OCI-LY1 (cell line): ENCODE results near the gene FGGY.

Source experiments
- H2AFZ ChIP-seq: fragments of 200-600 bp; sonication (generic), shearing (Covaris generic); 2 replicates; pipeline ENCODE4 v1.6.0; 2014; ENCODE audit warnings: antibody characterized with exemption, mild to moderate bottlenecking, low read length
- H3F3A ChIP-seq: fragments of 200-600 bp; sonication (generic), shearing (Covaris generic); 2 replicates; pipeline ENCODE4 v1.6.0; 2014; ENCODE audit warnings: mild to moderate bottlenecking, antibody characterized with exemption, low read length, moderate library complexity; ENCODE audit not compliant: insufficient read depth
- H3K27ac ChIP-seq: fragments of 200-600 bp; sonication (generic); 2 replicates; pipeline ENCODE4 v1.5.1; 2014; ENCODE audit warnings: low read length, mixed run types, mild to moderate bottlenecking, low read depth; ENCODE audit not compliant: poor library complexity, severe bottlenecking
- H3K27me3 ChIP-seq: fragments of 200-600 bp; sonication (generic); 2 replicates; pipeline ENCODE4 v1.6.0; 2014; ENCODE audit warnings: antibody characterized with exemption, mild to moderate bottlenecking, low read length, moderate library complexity; ENCODE audit not compliant: insufficient read depth
- H3K36me3 ChIP-seq: fragments of 200-600 bp; sonication (generic); 2 replicates; pipeline ENCODE4 v1.6.1; 2014; ENCODE audit warnings: mild to moderate bottlenecking, antibody characterized with exemption, low read length, moderate library complexity, mixed read lengths; ENCODE audit not compliant: insufficient read depth
- H3K4me1 ChIP-seq: fragments of 200-600 bp; sonication (generic); 2 replicates; pipeline ENCODE4 v1.5.1; 2014; ENCODE audit warnings: mild to moderate bottlenecking, low read length, moderate library complexity; ENCODE audit not compliant: insufficient read depth, severe bottlenecking
- H3K4me2 ChIP-seq: fragments of 200-600 bp; sonication (generic), shearing (Covaris generic); 2 replicates; pipeline ENCODE4 v1.6.1; 2014; ENCODE audit warnings: low read length
- H3K4me3 ChIP-seq: fragments of 200-600 bp; sonication (generic); 2 replicates; pipeline ENCODE4 v1.5.1; 2014; ENCODE audit warnings: low read length, low read depth, mild to moderate bottlenecking, mixed read lengths; ENCODE audit not compliant: poor library complexity, severe bottlenecking
- H3K79me2 ChIP-seq: fragments of 200-600 bp; shearing (Covaris generic); 2 replicates; pipeline ENCODE4 v1.6.1; 2016; ENCODE audit warnings: mixed run types, low read length, mixed read lengths; ENCODE audit not compliant: insufficient read depth
- H3K9ac ChIP-seq: fragments of 200-600 bp; sonication (generic), shearing (Covaris generic); 2 replicates; pipeline ENCODE4 v1.6.1; 2014; ENCODE audit warnings: mild to moderate bottlenecking, low read length, mixed read lengths
- H3K9me2 ChIP-seq: fragments of 200-600 bp; sonication (generic), shearing (Covaris generic); 2 replicates; pipeline ENCODE4 v1.6.1; 2014; ENCODE audit warnings: low read depth, mild to moderate bottlenecking, low read length, mixed read lengths
- H3K9me3 ChIP-seq: fragments of 200-600 bp; shearing (Covaris generic); 2 replicates; pipeline ENCODE4 v1.6.1; 2014; ENCODE audit warnings: low read length, mixed read lengths
- H4K20me1 ChIP-seq: fragments of 200-600 bp; sonication (generic), shearing (Covaris generic); 2 replicates; pipeline ENCODE4 v1.6.0; 2016; ENCODE audit warnings: mild to moderate bottlenecking, low read length; ENCODE audit not compliant: insufficient read depth
- EZH2 ChIP-seq: fragments of 200-600 bp; sonication (generic), shearing (Covaris generic); IDR thresholded peaks from 2 replicates; pipeline ENCODE4 v1.8.0; 2017; ENCODE audit warnings: borderline replicate concordance, mixed run types, mild to moderate bottlenecking, antibody characterized with exemption, low read length, moderate library complexity, mixed read lengths
- TF ChIP-seq, protein P1 (sequence below): fragments of 200-600 bp; sonication (generic), shearing (Covaris generic); IDR thresholded peaks from 2 replicates; pipeline ENCODE4 v1.5.1; 2017; ENCODE audit warnings: mild to moderate bottlenecking, antibody characterized with exemption, low read length, moderate library complexity, mixed read lengths

The FGGY gene

DNA sequence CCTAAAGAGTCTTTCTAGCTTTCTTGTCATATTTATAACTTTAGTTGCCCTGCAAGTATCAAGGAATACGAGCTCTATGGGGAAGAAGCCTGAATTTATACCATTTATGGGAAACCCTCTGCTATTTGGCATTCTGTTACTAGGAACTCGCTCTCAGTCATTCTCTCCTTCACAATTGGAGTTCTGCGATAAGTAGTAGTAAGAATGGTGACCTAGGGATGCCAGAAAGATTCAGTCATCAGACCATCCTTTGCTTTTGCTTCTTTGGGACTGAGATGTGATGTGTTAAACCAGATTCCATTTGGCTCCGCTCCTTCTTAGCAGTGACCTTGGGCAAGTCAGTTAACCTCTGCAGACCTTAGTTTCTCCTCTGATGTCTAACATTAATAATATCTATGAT is 256.5 kb downstream of the FGGY start:
- Histone ChIP-seq H2AFZ (no peak overlapping the region), H3K4me3 (no peak overlapping the region), H3K4me1 (no peaks in the 10 kb centered on the region), H3K9ac (no peak overlapping the region), H3K9me3 (no peaks in the 10 kb centered on the region), H3K36me3 (no peaks in the 10 kb centered on the region), H3K9me2 (no peaks in the 10 kb centered on the region), H4K20me1 (no peaks in the 10 kb centered on the region), H3F3A (no peaks in the 10 kb centered on the region), H3K27me3 (no peaks in the 10 kb centered on the region), H3K79me2 (no peaks in the 10 kb centered on the region), H3K4me2 (no peak overlapping the region), H3K27ac (no peak overlapping the region)
- no peak for TF ChIP-seq EZH2
- TF ChIP-seq, protein P1, sequence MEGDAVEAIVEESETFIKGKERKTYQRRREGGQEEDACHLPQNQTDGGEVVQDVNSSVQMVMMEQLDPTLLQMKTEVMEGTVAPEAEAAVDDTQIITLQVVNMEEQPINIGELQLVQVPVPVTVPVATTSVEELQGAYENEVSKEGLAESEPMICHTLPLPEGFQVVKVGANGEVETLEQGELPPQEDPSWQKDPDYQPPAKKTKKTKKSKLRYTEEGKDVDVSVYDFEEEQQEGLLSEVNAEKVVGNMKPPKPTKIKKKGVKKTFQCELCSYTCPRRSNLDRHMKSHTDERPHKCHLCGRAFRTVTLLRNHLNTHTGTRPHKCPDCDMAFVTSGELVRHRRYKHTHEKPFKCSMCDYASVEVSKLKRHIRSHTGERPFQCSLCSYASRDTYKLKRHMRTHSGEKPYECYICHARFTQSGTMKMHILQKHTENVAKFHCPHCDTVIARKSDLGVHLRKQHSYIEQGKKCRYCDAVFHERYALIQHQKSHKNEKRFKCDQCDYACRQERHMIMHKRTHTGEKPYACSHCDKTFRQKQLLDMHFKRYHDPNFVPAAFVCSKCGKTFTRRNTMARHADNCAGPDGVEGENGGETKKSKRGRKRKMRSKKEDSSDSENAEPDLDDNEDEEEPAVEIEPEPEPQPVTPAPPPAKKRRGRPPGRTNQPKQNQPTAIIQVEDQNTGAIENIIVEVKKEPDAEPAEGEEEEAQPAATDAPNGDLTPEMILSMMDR, result no peak

GRCh38 chr1:59554011-59554663 is 257.2 kb downstream of the FGGY start:
- no peaks in the 10 kb centered on the region for H3K79me2 ChIP-seq
- no peak overlapping the region for H2AFZ ChIP-seq
- no peaks in the 10 kb centered on the region for H3K9me2 ChIP-seq
- H3K9ac ChIP-seq, result no peak overlapping the region
- H3K9me3 ChIP-seq, result no peaks in the 10 kb centered on the region
- no peaks in the 10 kb centered on the region for H4K20me1 ChIP-seq
- H3K27me3 ChIP-seq, result no peaks in the 10 kb centered on the region
- H3F3A ChIP-seq, result no peaks in the 10 kb centered on the region
- TF ChIP-seq EZH2, result no peak
- TF ChIP-seq, protein P1, result no peak
- H3K36me3 ChIP-seq, result no peaks in the 10 kb centered on the region
- H3K27ac ChIP-seq, result no peak overlapping the region
- H3K4me1 ChIP-seq, result no peaks in the 10 kb centered on the region
- no peak overlapping the region for H3K4me2 ChIP-seq
- H3K4me3 ChIP-seq, result no peak overlapping the region

DNA sequence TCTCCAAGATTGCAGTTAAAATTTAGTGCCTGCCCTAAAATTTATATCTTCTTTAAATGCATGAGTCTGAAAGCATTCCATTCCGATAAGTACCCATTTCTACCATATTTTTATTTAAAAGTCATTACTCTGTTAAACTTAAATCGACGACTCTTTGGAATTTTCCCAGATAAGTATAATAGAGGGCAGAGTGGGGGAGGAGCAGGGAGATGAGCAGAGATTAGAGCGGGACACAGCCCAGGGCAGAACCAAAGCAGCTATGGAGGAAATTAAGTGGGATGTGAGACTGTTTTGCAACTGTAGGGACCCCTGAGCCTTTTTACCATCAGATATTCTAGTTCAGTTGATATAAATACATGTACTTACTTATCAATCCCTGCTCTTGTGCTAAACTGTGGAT is 257.9 kb downstream of the FGGY start:
- no peak overlapping the region for H3K9ac ChIP-seq

More for the DNA sequence above, 257.9 kb downstream of the FGGY start:
- no peaks in the 10 kb centered on the region for H3K79me2 ChIP-seq
- no peak overlapping the region for H3K27ac ChIP-seq
- no peaks in the 10 kb centered on the region for H3K9me2 ChIP-seq
- no peaks in the 10 kb centered on the region for H3K36me3 ChIP-seq
- TF ChIP-seq, protein P1, result no peak
- TF ChIP-seq EZH2, result no peak
- H3K4me2 ChIP-seq, result no peak overlapping the region
- no peak overlapping the region for H3K4me3 ChIP-seq
- no peaks in the 10 kb centered on the region for H3K9me3 ChIP-seq
- no peaks in the 10 kb centered on the region for H4K20me1 ChIP-seq
- H3F3A ChIP-seq, result no peaks in the 10 kb centered on the region
- no peaks in the 10 kb centered on the region for H3K4me1 ChIP-seq
- no peak overlapping the region for H2AFZ ChIP-seq
- H3K27me3 ChIP-seq, result no peaks in the 10 kb centered on the region
